Measurements from ENCODE around the gene GNS. TPM values are rescaled to one million over a fixed set of nuclear protein-coding genes. Genes with fewer than 3 reads are reported as not detected.
"Not testable (repeated sequence)": the region's sequence is repeated elsewhere in the genome, so short reads cannot be mapped to it uniquely, and the experiment has no call there.

GNS gene
- 97.9 TPM for total RNA-seq
- long read RNA-seq, full-length matches to known transcripts, result 82 of 153 reads
- long read RNA-seq, partial matches to known transcripts, result 20 of 153 reads
- long read RNA-seq, other reads (novel, unspliced or antisense), result 51 of 153 reads

DNA sequence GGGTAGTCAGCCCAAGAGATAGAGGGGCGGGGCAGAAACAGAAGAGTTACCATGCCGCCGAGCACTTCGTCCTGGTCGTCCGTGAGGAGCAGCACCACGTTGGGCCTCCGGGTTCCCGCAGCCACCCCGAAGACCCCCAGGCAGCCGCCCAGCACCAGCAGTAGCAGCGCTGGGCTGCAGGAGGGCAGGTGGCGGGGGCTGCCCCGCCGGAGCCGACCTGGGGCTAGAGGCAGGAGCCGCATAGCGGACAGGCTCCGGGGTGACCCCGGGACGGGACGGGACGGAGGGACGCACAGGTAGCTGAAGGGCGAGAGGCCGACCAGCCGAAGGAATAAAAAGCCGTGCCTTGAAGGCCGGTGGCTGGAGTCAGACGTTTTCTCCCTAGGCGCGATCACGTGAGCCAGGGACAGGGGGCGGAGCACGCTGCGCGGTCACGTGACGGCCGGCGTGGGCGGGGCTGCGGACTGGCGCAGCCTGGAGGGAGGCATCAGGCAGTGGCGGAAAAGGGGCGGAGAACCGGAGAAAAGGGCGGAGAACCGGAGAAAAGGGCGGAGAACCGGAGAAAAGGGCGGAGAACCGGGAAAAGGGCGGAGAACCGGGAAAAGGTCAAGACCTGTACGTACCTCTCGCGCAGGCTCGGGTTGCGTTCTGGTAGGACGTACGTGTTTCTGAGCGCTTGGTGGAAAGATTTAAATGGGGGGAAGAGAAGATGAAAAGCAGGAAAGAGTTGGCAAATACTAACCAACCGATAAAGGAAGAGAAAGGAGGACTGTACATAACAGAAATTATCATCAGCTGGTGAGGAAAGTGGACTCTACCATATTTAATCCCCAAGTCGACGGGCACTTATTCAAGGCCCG, at the start of gene GNS:
Gene GNS, minus strand, starts transcription at position 372 of the 860 bp plus-strand sequence. Its CDS starts 130 bp downstream, at position 242.
- peak; percentile 99 for ATAC-seq (ENCODE audit: poor library complexity)
- intact Hi-C loops (cut with DNase I), result no loop called here
- DNase-seq, result peak; percentile 97

DNA sequence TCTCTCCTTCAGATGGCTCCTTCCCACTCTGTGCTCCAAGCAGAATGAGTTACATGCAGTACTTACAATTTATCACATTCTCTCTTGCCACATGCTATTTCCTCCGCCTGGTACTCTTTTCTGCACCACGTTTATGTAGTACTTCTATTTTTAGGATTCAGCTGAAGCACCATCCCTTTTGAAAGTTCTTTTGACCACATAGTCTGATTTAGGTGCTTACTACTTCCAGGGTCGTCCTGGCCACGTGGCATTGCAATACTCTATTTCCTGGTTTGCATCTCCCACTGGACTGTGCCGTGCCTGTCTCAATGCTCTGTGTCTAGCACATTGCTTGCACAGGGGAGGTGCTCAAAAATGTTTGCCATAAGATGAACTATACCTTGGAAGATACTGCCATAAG, 48.9 kb upstream of the GNS start:
- ATAC-seq (ENCODE audit: poor library complexity) (no peak), DNase-seq (no peak)
- intact Hi-C loops (cut with DNase I), result no loop called here

DNA sequence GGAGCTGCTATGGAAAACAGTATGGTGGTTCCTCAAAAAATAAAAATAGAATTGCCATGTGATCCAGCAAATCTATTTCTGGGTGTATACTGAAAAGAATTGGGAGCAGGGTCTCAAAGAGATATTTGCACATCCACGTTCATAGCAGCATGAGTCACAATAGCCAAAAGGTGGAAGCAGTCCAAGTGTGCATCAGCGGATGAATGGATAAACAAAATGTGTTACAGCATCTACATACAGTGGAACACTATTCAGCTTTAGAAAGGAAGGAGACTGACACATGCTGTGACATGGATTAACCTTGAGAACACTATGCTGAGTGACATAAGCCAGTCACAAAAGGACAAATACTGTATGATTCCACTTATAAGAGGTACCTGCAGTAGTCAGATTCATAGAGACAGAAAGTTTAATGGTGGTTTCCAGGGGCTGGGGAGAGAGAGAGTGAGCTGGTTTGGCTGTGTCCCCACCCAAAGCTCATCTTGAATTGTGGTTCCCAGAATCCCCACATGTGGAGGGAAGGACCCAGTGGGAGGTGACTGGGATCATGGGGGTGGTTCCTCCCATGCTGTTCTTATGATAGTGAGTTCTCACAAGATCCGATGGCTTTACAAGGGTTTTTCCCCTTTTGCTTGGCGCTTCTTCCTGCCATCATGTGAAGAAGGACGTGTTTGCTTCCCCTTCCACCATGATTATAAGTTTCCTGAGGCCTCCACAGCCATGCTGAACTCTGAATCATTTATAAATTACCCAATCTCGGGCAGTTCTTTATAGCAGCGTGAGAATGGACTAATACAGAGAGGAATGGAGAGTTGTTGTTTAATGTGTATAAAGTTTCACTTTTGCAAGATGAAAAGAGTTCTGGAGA, 47.6 kb upstream of the GNS start:
- intact Hi-C loops (cut with DNase I), result no loop called here
- ATAC-seq (ENCODE audit: poor library complexity) (no peak), DNase-seq (no peak)

DNA sequence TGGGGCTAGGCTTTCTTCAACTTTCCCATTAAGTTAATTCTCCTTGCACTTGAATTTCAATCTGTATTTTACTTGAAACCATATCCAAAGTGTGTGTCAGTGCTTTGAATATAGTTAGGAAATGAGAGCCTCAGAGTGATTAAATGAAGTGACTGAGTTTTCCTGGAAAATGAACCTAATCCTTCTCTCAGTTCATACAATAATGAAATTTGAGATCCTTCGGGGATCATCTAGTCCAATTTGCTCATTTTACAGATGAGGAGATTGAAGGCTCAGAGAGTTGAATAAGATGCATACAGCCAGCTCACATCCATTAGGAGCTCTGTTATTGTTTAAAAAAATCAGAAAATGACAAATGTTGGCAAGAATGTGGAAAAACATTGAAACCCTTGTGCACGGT, 47.0 kb upstream of the GNS start:
- DNase-seq (no peak), ATAC-seq (ENCODE audit: poor library complexity) (no peak)
- intact Hi-C loops (cut with DNase I), result no loop called here

DNA sequence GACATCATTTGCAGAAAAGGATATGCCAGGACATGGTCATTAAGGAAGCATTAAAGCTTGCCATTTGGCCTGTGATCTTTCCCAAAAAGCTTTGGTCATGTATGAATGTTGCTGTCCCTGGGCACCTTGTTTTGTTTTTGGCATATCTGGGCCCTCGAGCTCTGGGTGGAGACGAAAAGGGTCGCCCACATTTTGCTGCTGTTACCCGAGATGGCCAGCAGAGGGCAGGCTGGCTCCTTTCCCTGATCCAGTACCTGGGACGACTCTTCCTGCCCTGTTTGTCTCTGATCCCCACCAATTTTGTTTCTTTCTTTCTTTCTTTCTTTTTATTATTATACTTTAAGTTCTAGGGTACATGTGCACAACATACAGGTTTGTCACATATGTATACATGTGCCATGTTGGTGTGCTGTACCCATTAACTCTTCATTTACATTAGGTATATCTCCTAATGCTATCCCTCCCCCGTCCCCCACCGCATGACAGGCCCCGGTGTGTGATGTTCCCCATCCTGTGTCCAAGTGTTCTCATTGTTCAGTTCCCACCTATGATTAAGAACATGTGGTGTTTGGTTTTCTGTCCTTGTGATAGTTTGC, 43.1 kb upstream of the GNS start:
- peak; percentile 64 for DNase-seq
- ATAC-seq (ENCODE audit: poor library complexity), result peak; percentile 73
- intact Hi-C loops (cut with DNase I), result not testable (repeated sequence)

DNA sequence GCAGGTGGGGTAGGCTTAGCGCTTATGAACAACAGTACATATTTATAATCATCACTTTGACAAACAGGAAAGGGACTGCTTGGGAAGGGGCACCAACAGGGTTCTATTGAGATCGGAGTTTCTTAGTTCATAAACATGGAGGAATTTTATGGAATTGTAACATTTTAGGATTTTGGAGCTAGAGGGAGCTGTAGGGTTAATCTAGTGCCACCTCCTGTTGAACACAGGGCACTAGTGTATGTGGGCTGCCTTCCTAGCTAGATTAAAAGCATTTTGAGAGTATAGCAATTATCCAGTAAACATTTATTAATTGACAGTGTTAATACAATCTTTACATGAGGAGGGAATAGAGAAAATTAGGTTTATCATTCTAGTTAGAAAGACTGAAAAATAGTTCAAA, 42.2 kb upstream of the GNS start:
- DNase-seq (no peak), ATAC-seq (ENCODE audit: poor library complexity) (no peak)
- intact Hi-C loops (cut with DNase I), result no loop called here

DNA sequence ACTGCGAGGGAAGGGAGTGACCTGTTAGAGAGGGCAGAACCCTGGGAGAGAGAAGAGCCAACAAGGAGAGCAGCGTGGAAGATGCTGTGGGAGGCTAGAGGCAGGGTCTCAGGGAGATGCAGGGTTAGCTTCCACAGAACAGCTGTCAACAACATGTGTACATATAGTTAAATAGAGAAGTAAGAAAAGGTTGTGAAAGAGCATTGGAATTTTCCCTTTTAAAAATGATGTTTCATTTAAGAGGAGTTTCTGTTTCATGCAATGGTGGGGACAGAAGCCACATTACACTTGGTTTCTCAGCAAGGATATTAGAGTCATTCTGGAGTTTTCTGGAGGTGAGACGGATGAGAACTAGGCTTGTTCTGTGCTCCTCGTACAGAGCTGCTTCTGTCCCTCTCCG, 41.4 kb upstream of the GNS start:
- DNase-seq, result no peak
- intact Hi-C loops (cut with DNase I), result no loop called here
- no peak for ATAC-seq (ENCODE audit: poor library complexity)

DNA sequence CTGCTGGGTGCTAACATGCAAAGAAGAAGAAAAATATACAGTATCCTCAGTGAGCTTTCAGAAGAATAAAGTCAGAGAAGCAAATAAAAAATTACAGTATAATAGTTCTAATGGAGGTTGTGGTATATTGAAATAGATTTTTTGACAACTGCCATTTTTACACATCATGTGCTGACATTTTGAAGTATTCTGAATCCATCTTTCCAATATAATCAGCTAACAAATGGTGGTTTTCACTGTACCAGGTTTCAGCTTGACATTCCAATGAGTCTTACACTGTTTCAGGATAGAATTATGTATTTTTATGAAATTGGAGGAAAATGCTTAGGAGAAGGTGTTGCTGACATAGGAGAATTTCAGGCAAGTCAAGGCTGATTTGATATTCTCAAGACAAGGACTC, 39.0 kb upstream of the GNS start:
- DNase-seq (no peak), ATAC-seq (ENCODE audit: poor library complexity) (no peak)
- intact Hi-C loops (cut with DNase I), result no loop called here

DNA sequence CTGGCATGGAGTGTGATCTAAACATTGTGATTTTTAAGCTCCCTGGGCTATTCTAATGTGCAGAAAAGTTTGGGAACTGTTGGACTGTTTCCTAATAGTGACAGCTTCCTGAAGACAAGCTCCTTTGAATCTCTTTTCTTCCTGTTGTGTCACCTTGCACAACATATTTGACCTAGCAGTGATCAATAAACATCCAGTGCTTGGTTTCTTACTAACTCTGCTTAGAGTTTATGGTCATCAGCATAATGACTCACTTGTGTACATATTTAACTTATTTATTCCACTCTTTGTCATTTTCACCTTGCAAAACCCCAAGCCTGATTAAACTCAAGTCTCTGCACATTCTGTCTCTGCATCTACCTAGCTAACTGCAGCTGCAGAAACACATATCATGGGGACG, 38.0 kb upstream of the GNS start:
- intact Hi-C loops (cut with DNase I), result no loop called here
- ATAC-seq (ENCODE audit: poor library complexity) (no peak), DNase-seq (no peak)

DNA sequence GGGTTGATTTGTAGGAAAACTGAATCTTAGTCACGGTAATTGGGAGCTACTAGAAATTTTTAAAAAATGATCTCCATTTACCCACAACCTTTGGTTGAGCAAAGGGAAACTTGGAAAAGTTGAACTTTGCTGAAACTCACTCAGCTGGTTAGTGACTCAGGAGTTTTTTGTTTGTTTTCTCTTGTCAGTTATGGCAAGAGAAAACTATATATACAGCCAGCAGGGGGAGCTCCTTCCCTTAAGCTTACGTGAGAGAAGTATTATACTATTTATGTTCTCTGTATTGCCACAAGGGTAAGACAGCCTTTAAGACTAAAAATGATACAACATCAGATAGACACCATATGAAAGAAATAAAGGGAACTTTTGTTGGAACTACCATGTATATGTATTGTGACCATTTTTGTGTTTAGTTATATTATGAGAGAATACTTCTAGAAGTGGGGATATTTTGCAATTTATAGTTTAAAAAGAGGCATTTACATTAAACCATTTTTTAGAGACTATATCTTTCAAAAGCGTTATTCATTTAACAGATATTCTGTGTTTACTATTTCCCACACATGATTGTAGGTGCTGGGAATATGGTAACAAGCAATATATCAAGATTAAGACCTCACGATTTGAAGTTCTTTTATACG, 37.1 kb upstream of the GNS start:
- intact Hi-C loops (cut with DNase I), result no loop called here
- DNase-seq (no peak), ATAC-seq (ENCODE audit: poor library complexity) (peak; percentile 90)

DNA sequence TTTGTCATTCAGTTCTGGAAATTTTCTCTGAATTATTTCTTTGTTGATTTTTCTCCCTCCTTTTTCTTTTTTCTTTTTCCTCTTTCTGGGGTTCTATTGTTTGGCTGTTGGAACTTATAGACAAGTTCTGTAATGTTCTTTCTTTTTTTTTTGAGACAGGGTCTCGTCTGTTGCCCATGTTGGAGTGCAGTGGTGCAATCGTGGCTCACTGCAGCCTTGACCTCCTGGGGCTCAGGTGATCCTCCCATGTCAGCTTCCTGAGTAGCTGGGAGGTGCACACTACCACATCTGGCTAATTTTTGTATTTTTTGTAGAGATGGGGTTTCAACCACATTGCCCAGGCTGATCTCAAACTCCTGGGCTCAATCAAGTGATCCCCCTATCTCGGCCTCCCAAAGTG, 35.1 kb upstream of the GNS start:
- intact Hi-C loops (cut with DNase I), result no loop called here
- no peak for DNase-seq
- ATAC-seq (ENCODE audit: poor library complexity), result no peak

DNA sequence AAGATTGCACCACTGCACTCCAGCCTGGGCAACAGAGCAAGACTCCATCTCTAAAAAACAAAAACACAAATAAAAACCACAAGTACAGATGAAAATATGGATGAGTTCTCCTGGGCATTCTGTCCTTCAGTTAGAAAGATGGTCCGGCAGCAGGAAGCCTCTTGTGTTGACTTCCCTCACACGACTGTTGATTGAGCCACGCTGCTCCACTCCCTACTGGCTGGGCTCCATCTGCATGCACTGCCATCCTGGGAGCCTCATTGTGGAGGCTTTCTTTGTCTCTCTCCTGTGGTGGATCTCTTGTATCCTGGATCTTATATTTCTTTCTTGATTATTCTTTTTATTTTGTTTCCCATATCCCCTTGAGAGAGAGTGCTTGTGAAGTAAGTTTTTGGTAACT, 34.4 kb upstream of the GNS start:
- ATAC-seq (ENCODE audit: poor library complexity), result no peak
- intact Hi-C loops (cut with DNase I), result no loop called here

DNA sequence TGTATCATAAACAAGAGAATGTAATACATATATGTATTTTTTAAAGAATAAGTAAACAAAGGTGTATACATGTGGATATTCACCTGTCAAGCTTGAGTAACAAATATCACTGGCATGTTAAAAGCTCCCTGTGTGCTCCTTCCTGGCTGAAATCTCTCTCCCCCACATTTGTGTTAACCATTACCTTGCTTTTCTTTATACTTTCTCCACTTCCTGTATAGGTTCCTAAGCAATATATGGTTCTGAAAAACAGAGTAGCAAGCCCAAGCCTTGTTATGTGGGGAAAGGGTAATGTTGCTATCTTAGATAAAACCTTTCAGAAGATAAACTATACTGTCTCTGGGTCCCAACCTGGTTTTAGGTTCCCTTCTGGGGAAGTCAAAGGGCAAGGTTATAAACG, 32.9 kb upstream of the GNS start:
- intact Hi-C loops (cut with DNase I), result no loop called here
- no peak for ATAC-seq (ENCODE audit: poor library complexity)
- no peak for DNase-seq

More for the DNA sequence above, 34.4 kb upstream of the GNS start:
- DNase-seq, result no peak

DNA sequence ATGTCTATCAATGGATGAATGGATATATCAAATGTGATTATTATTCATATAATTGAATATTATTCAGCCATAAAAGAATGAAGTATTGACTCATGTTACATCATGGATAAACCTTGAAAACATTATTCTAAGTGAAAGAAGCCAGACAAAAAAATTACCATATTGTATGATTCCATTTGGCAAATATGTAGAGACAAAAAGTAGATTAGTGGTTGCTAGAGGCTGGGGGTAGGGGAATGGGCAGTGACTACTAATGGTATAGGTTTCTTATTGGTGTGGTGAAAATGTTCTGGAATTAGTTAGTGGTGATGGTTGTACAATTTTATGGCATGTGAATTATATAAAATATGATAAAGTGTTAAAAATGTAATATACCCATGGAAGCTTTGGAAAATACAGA, 31.8 kb upstream of the GNS start:
- intact Hi-C loops (cut with DNase I), result no loop called here
- ATAC-seq (ENCODE audit: poor library complexity) (no peak), DNase-seq (no peak)

DNA sequence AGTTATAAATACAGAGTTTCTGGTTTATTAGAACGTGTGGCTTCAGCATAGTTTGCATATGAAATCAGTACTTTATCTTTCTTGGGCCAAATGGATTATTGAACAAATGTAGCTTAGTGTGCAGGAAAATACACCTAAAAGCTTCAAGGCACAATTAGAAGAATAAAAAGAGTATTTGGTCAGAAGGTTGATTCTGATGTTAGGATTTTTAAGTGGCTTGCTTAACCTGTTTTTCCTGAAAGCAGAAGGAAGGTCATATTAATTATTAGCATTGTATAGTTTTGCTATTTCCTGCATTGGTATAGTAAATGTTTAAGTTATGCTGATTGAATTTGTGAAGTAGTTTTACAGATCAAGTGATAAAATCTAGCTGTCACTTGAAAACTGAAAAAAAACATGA, 31.0 kb upstream of the GNS start:
- DNase-seq (no peak), ATAC-seq (ENCODE audit: poor library complexity) (no peak)
- intact Hi-C loops (cut with DNase I), result no loop called here

DNA sequence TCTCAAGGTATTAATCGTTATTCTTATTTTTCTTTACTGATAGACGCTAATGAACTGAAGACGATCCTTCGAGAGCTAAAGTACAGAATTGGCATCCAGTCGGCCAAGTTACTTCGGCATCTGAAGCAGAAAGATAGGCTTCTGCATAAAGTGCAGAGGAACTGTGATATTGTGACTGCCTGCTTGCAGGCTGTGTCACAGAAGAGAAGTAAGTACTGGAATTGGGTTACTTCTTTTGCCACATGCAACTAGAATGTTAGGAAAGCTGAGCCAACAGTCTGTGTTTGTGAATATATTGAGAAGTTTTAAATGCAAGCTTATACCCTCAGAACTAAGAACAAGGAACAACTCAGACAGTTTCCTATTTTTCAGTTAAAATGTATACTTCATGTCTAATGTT, 26.6 kb upstream of the GNS start:
- intact Hi-C loops (cut with DNase I), result no loop called here
- no peak for ATAC-seq (ENCODE audit: poor library complexity)
- no peak for DNase-seq

DNA sequence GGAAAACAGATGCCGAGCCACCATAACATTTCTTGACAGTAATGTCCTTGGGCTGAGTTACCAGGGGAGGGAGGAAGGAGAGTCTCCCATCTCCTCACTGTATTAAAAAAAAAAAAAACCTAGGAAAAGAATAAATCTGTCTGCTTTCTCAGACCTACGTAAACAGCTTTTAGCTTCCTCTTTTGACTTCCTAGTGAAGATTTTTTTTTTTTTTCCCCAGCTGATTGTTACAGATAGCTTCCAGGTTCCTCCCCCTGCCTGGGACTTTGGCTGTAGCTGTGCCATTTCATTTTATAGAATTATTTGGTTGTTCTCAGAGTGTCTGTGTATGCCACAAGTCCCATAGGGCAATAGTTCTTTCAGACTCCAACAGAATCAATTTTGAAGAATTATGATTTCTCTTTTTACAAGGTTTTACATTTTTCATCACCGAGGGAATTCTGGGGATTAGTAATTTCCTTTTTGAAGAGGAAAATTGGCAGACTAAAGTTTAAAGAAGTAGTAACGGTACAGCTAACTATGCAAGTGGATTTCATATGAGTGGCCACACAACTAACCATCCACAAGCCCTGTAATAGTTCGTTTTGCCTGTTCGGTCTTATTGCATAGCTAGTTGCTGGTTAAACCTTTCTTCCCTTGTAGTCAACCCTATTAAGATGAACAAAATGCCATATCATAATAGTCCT, 23.1 kb upstream of the GNS start:
- intact Hi-C loops (cut with DNase I), result no loop called here
- DNase-seq (no peak), ATAC-seq (ENCODE audit: poor library complexity) (no peak)

Data from Right ventricle myocardium superior (tissue), 1 donor.